GM12878 (cell line): ENCODE measurements around the gene CCDC194. TPM values are rescaled to one million over a fixed set of nuclear protein-coding genes. Genes with fewer than 3 reads are reported as not detected.

Experiments used
- ATAC-seq: fragments of 200-7000 bp; cut with Tn5 transposase; 3 replicates; pipeline ENCODE4 v1.9.1; 2020; ENCODE audit warnings: mild to moderate bottlenecking, moderate library complexity
- BruUV-seq: library from RNA; stranded (reverse); fragments of 400-500 nt; replicated peaks from 2 replicates; lab custom pipeline; 2021; lab: Mats Ljungman, UMichigan
- CTCF ChIA-PET: fragments of 300-600 bp; sonication (Branson Sonifier 250); formaldehyde crosslinking; extraction: SDS; loops from one replicate; lab custom pipeline; 2021; ENCODE audit warnings: inconsistent platforms; lab: Yijun Ruan, JAX
- POLR2A ChIA-PET: fragments of 350-600 bp; formaldehyde crosslinking; extraction: SDS; loops from one replicate; lab custom pipeline; 2021; ENCODE audit warnings: inconsistent platforms; lab: Charles Lee
- RAD21 ChIA-PET: fragments of 300-600 bp; sonication (Branson Sonifier 250); formaldehyde crosslinking; loops from one replicate; lab custom pipeline; 2023; ENCODE audit warnings: antibody characterized with exemption; ENCODE audit not compliant: unreplicated experiment; lab: Charles Lee
- SMC1A ChIA-PET: fragments of 300-600 bp; sonication (Branson Sonifier 250); formaldehyde crosslinking; loops from one replicate; lab custom pipeline; 2023; ENCODE audit not compliant: unreplicated experiment, uncharacterized antibody; lab: Charles Lee
- DNase-seq: peaks from one replicate; pipeline ENCODE4 v3.0.0-alpha.2; 2011; ENCODE audit warnings: low read depth, low spot score
- FAIRE-seq: peaks from 3 replicates; lab custom pipeline; 2011; peaks lifted over from hg19 to GRCh38; lab: Jason Lieb, UNC
- H2AFZ ChIP-seq: 2 replicates; pipeline ENCODE4 v1.6.0; 2011; ENCODE audit warnings: low read depth, low read length, control low read depth; ENCODE audit not compliant: control insufficient read depth
- H3K27ac ChIP-seq: 2 replicates; pipeline ENCODE4 v1.5.1; 2011; ENCODE audit warnings: control low read depth; ENCODE audit not compliant: control insufficient read depth, insufficient read depth
- H3K27me3 ChIP-seq, 2 experiments: replicated peaks in 1 of 2; 2 replicates each; pipeline versions ENCODE4 v1.6.0 to v1.6.1; 2011; ENCODE audit warnings: low read length in 1 of 2; ENCODE audit not compliant: control insufficient read depth in 2 of 2, insufficient read depth in 2 of 2
- H3K36me3 ChIP-seq, 2 experiments: 2 replicates each; pipeline ENCODE4 v1.5.1; 2011; ENCODE audit warnings: low read length in 1 of 2; ENCODE audit not compliant: control insufficient read depth in 2 of 2, insufficient read depth in 2 of 2
- H3K4me1 ChIP-seq: 2 replicates; pipeline ENCODE4 v1.6.1; 2011; ENCODE audit warnings: mild to moderate bottlenecking, low read length, moderate library complexity, mixed read lengths; ENCODE audit not compliant: control insufficient read depth, insufficient read depth
- H3K4me2 ChIP-seq: 2 replicates; pipeline ENCODE4 v1.6.0; 2011; ENCODE audit warnings: control low read depth; ENCODE audit not compliant: control insufficient read depth, insufficient read depth
- H3K4me3 ChIP-seq: fragments of 200-600 bp; sonication (generic); 2 replicates; pipeline ENCODE4 v1.5.1; 2016
- H3K79me2 ChIP-seq: 2 replicates; pipeline ENCODE4 v1.6.0; 2011; ENCODE audit warnings: low read length; ENCODE audit not compliant: control insufficient read depth, insufficient read depth
- H3K9ac ChIP-seq: 2 replicates; pipeline ENCODE4 v1.8.0; 2011; ENCODE audit warnings: low read length, control low read depth, mixed read lengths; ENCODE audit not compliant: control insufficient read depth, insufficient read depth
- H3K9me3 ChIP-seq: replicated peaks from 3 replicates; pipeline ENCODE4 v1.5.1; 2011; ENCODE audit warnings: mild to moderate bottlenecking, low read length; ENCODE audit not compliant: control insufficient read depth, insufficient read depth
- H4K20me1 ChIP-seq: 2 replicates; pipeline ENCODE4 v1.6.0; 2011; ENCODE audit not compliant: control insufficient read depth, insufficient read depth
- BHLHE40 ChIP-seq, 2 experiments: fragments of 450-650 bp in 1 of 2; IDR thresholded peaks; 2 replicates each; pipeline ENCODE4 v1.6.1; 2011 to 2017; ENCODE audit warnings: low read depth in 2 of 2, borderline replicate concordance in 1 of 2, improper control_type of control experiment in 1 of 2, low read length in 1 of 2, mild to moderate bottlenecking in 1 of 2
- CHD1 ChIP-seq: IDR thresholded peaks from 2 replicates; pipeline ENCODE4 v1.6.1; 2012; ENCODE audit warnings: low read depth, low read length, improper control_type of control experiment
- CHD4 ChIP-seq: fragments of 200-600 bp; sonication (generic); IDR thresholded peaks from 2 replicates; pipeline ENCODE4 v1.6.1; 2016; ENCODE audit warnings: mild to moderate bottlenecking
- GATAD2B ChIP-seq: fragments of 450-650 bp; conservative IDR thresholded peaks from 2 replicates; pipeline ENCODE4 v1.6.1; 2017; ENCODE audit warnings: low read depth, mild to moderate bottlenecking, moderate library complexity
- RAD21 ChIP-seq: IDR thresholded peaks from 2 replicates; pipeline ENCODE4 v1.6.1; 2011; ENCODE audit warnings: mild to moderate bottlenecking, low read depth, low read length, moderate library complexity; ENCODE audit not compliant: insufficient read depth
- RBBP5 ChIP-seq: fragments of 200-600 bp; sonication (generic); conservative IDR thresholded peaks from 2 replicates; pipeline ENCODE4 v1.6.1; 2016
- SMC3 ChIP-seq: IDR thresholded peaks from 2 replicates; pipeline ENCODE4 v1.6.1; 2011; ENCODE audit warnings: low read length, improper control_type of control experiment, borderline replicate concordance
- STAT1 ChIP-seq: fragments of 450-650 bp; conservative IDR thresholded peaks from 2 replicates; pipeline ENCODE4 v1.6.1; 2014; ENCODE audit warnings: antibody characterized with exemption, mild to moderate bottlenecking
- TCF12 ChIP-seq: IDR thresholded peaks from 2 replicates; pipeline ENCODE4 v1.6.1; 2011; ENCODE audit warnings: low read depth, mild to moderate bottlenecking, low read length
- USF1 ChIP-seq: IDR thresholded peaks from 2 replicates; pipeline ENCODE4 v1.6.1; 2011; ENCODE audit warnings: borderline replicate concordance, low read depth, mild to moderate bottlenecking, moderate library complexity, mixed read lengths, low read length; ENCODE audit not compliant: insufficient read depth; ENCODE audit errors: extremely low read length
- YY1 ChIP-seq: IDR thresholded peaks from 2 replicates; pipeline ENCODE4 v1.6.1; 2011; ENCODE audit warnings: low read depth, mild to moderate bottlenecking, low read length
- ZNF687 ChIP-seq: fragments of 450-650 bp; IDR thresholded peaks from 2 replicates; pipeline ENCODE4 v1.6.1; 2017; ENCODE audit warnings: mild to moderate bottlenecking, moderate library complexity
- WGBS: methylation state at CpG from one replicate; pipeline ENCODE4 v1.1.6; 2016; ENCODE audit warnings: low lambda C conversion rate; ENCODE audit not compliant: insufficient replicate concordance, insufficient coverage; ENCODE audit errors: missing lambda C conversion rate; 5-methylcytosine and 5-hydroxymethylcytosine counted together
- in situ Hi-C: fragments of 300-500 bp; cut with MboI; formaldehyde crosslinking; loops from 9 replicates; pipeline ENCODE4 v1.14.3; 2018; ENCODE audit warnings: mixed read lengths
- intact Hi-C: fragments of 100-400 bp; cut with micrococcal nuclease; formaldehyde crosslinking; loops from one replicate; pipeline ENCODE4 v1.14.2; 2022; ENCODE audit not compliant: unreplicated experiment
- polyA plus RNA-seq, 11 experiments: library from polyadenylated mRNA; depleted of rRNA in 4 of 11; unstranded in 6 of 11; stranded (reverse) in 5 of 11; fragments of >200 nt; fragmentation: Nextera tagmentation in 4 of 11; fragmentation: Illumina TruSeq in 1 of 11; extraction: Ambion mirVana in 4 of 11; extraction: Trizol in 1 of 11; gene quantifications; 1 replicate in 1 of 11; 2 replicates in 10 of 11; pipeline versions ENCODE4 v1.2.1 to v1.2.3, GENCODE V29; 2011 to 2016; ENCODE audit warnings: inconsistent platforms in 2 of 11, missing spikeins in 2 of 11, low read depth in 1 of 11
- total RNA-seq, 4 experiments: library from RNA; depleted of rRNA in 3 of 4; stranded (reverse); fragments of >200 nt in 3 of 4; fragmentation: Illumina TruSeq in 1 of 4; extraction: Trizol in 1 of 4; gene quantifications; 2 replicates each; pipeline versions ENCODE4 v1.2.1 to v1.2.3, GENCODE V29; 2013 to 2021
- TF ChIP-seq, protein P1 (sequence below): IDR thresholded peaks from 2 replicates; pipeline ENCODE4 v1.6.1; 2012; ENCODE audit warnings: low read depth, low read length, improper control_type of control experiment
- TF ChIP-seq, protein P2 (sequence below): fragments of 450-650 bp; IDR thresholded peaks from 2 replicates; pipeline ENCODE4 v1.6.1; 2017; ENCODE audit warnings: mild to moderate bottlenecking

CCDC194 gene
- total and polyA plus RNA-seq, 10 of the 15 experiments (the other 5 are each of a cell fraction or from before 2014, with no cell fraction given), result 0.07 to 3.4 (median 0.97) TPM

DNA sequence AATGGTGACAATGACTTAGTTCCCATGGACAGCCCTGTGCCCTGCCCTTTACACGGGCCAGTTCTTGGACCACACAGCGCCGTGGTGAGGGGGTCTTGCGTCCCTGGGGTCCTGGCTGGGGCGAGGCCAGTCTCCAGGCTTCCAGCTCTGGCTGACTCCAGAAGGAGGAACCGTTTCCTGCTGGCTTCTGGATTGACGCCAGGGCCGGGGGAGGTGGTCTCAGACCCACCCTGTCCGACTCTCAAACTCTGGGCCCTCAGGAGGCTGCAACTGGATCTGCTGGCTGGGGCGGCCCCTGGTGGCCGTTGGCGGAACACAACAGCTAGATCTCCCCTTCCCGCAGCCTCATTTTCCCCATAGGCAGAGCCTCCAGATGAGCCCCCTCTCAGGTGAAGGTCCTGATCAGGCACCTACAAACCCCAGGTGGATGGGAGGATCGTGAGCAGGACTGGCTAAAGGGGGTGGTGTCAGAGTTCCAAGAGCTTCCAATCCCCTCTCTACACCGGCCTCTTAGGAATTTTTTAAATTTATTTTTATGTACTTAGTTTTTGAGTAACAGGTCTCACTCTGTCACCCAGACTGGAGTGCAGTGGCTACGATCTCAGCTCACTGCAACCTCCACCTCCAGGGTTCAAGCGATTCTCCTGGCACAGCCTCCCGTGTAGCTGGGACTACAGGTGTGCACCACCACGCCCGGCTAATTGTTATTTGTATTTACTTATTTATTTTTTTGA is 8.0 kb downstream of the CCDC194 start:
- H3K27me3 ChIP-seq, result peaks cover 2 to 3% of the 10 kb centered on the region in 2 experiments; a peak in 3 of 4 replicates
- SMC1A ChIA-PET, result interaction anchor here (0.6 to 7.5 kb wide), 10 partner anchors 15 to 686 kb away, joined by 3 to 69 read pairs (median 4); no protein-coding TSS in a partner anchor
- CTCF ChIA-PET, result interaction anchor here (0.6 to 9.4 kb wide), 27 partner anchors 9 to 753 kb away, joined by 3 to 170 read pairs (median 6); partner anchors contain the start of genes BST2, CCDC194, DDA1 and MRPL34
- RAD21 ChIA-PET, result interaction anchor here (0.6 to 2.2 kb wide), 12 partner anchors 11 to 636 kb away, joined by 3 to 32 read pairs (median 6); partner anchors contain the start of genes BABAM1 and DDA1
- intact Hi-C loops, result loop anchor here (1.0 kb wide), 1 partner anchor 40 kb away; no protein-coding TSS in a partner anchor
- 34% methylated on average over 20 of the region's 20 CpGs for WGBS
- H3K79me2 ChIP-seq, result no peaks in the 10 kb centered on the region
- DNase-seq (no peak), FAIRE-seq (no peak), ATAC-seq (peak; percentile 78)
- H3K4me1 ChIP-seq, result peaks cover 11% of the 10 kb centered on the region
- no peak overlapping the region for H3K4me3 ChIP-seq
- in situ Hi-C loops, result loop anchor here (5.0 kb wide), 2 partner anchors 39 to 94 kb away; no protein-coding TSS in a partner anchor
- no peaks in the 10 kb centered on the region; the same call in 1 of the 3 replicates for H3K9me3 ChIP-seq
- POLR2A ChIA-PET, result interaction anchor here (0.7 to 1.8 kb wide), 4 partner anchors 39 to 105 kb away, joined by 3 to 6 read pairs (median 3); no protein-coding TSS in a partner anchor
- H3K27ac ChIP-seq, result no peak overlapping the region
- no peaks in the 10 kb centered on the region for H3K36me3 ChIP-seq
- no TSS peak for BruUV-seq
- no peak overlapping the region for H3K9ac ChIP-seq
- no peaks in the 10 kb centered on the region for H4K20me1 ChIP-seq
- H3K4me2 ChIP-seq, result no peak overlapping the region
- no peak overlapping the region for H2AFZ ChIP-seq
- TF ChIP-seq SMC3 (peak; percentile 93), STAT1 (no peak), YY1 (peak; percentile 70), CHD4 (no peak), GATAD2B (peak; percentile 63), RAD21 (peak; percentile 92), TCF12 (0 out of 2 replicates have a peak, but pooled peaks have one; percentile 27), BHLHE40 (IDR thresholded peaks at IDR 0.05; ENCODE audit: borderline replicate concordance in 1 of 2, low read depth in 2 of 2, low read length in 1 of 2) (0 out of 4 replicates have a peak, but pooled peaks of 1 of the 2 experiments have one; percentile 5), USF1 (no peak), RBBP5 (no peak), CHD1 (no peak), ZNF687 (no peak)
- TF ChIP-seq, protein P1, sequence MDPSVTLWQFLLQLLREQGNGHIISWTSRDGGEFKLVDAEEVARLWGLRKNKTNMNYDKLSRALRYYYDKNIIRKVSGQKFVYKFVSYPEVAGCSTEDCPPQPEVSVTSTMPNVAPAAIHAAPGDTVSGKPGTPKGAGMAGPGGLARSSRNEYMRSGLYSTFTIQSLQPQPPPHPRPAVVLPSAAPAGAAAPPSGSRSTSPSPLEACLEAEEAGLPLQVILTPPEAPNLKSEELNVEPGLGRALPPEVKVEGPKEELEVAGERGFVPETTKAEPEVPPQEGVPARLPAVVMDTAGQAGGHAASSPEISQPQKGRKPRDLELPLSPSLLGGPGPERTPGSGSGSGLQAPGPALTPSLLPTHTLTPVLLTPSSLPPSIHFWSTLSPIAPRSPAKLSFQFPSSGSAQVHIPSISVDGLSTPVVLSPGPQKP, result 0 out of 2 replicates have a peak, but pooled peaks have one; percentile 18
- TF ChIP-seq, protein P2, sequence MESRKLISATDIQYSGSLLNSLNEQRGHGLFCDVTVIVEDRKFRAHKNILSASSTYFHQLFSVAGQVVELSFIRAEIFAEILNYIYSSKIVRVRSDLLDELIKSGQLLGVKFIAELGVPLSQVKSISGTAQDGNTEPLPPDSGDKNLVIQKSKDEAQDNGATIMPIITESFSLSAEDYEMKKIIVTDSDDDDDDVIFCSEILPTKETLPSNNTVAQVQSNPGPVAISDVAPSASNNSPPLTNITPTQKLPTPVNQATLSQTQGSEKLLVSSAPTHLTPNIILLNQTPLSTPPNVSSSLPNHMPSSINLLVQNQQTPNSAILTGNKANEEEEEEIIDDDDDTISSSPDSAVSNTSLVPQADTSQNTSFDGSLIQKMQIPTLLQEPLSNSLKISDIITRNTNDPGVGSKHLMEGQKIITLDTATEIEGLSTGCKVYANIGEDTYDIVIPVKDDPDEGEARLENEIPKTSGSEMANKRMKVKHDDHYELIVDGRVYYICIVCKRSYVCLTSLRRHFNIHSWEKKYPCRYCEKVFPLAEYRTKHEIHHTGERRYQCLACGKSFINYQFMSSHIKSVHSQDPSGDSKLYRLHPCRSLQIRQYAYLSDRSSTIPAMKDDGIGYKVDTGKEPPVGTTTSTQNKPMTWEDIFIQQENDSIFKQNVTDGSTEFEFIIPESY, result no peak
